ENCODE results near the gene TSR1. TPM values are rescaled to one million over a fixed set of nuclear protein-coding genes. Genes with fewer than 3 reads are reported as not detected.

TSR1 gene
- total RNA-seq, 1 donor from 2014 or later = 49.1 TPM

- TF ChIP-seq CTCF (IDR thresholded peaks at IDR 0.05; ENCODE audit: insufficient read depth, low read length, poor library complexity, severe bottlenecking) = peak; percentile 12
- no peak for DNase-seq (ENCODE audit: low read depth)
- Histone ChIP-seq H3K27me3 (ENCODE audit: control insufficient read depth, insufficient read depth, low read length) (no peaks in the 10 kb centered on the region), H3K4me3 (ENCODE audit: low read depth, low read length) (no peak overlapping the region), H3K36me3 (ENCODE audit: control insufficient read depth, insufficient read depth, low read length) (no peaks in the 10 kb centered on the region)
Observed at GRCh38 chr17:2366747-2367494, 30.7 kb upstream of the TSR1 start.

- Histone ChIP-seq H3K27me3 (ENCODE audit: control insufficient read depth, insufficient read depth, low read length) (no peaks in the 10 kb centered on the region), H3K36me3 (ENCODE audit: control insufficient read depth, insufficient read depth, low read length) (no peaks in the 10 kb centered on the region), H3K4me3 (ENCODE audit: low read depth, low read length) (no peak overlapping the region)
- TF ChIP-seq CTCF (IDR thresholded peaks at IDR 0.05; ENCODE audit: insufficient read depth, low read length, poor library complexity, severe bottlenecking) = no peak
- no peak for DNase-seq (ENCODE audit: low read depth)
Observed at GRCh38 chr17:2365132-2365531, 28.9 kb upstream of the TSR1 start.

- Histone ChIP-seq H3K27me3 (ENCODE audit: control insufficient read depth, insufficient read depth, low read length) (no peaks in the 10 kb centered on the region), H3K36me3 (ENCODE audit: control insufficient read depth, insufficient read depth, low read length) (no peaks in the 10 kb centered on the region), H3K4me3 (ENCODE audit: low read depth, low read length) (no peak overlapping the region)
- TF ChIP-seq CTCF (IDR thresholded peaks at IDR 0.05; ENCODE audit: insufficient read depth, low read length, poor library complexity, severe bottlenecking) = no peak
- no peak for DNase-seq (ENCODE audit: low read depth)
Observed at GRCh38 chr17:2364763-2365116, 28.5 kb upstream of the TSR1 start.

GRCh38 chr17:2363851-2364762 lies 27.9 kb upstream of the TSR1 start:
- Histone ChIP-seq H3K4me3 (ENCODE audit: low read depth, low read length) (no peak overlapping the region), H3K27me3 (ENCODE audit: control insufficient read depth, insufficient read depth, low read length) (no peaks in the 10 kb centered on the region)

GRCh38 chr17:2363318-2363717 lies 27.1 kb upstream of the TSR1 start:
- no peak for DNase-seq (ENCODE audit: low read depth)
- TF ChIP-seq CTCF (IDR thresholded peaks at IDR 0.05; ENCODE audit: insufficient read depth, low read length, poor library complexity, severe bottlenecking) = no peak
- Histone ChIP-seq H3K4me3 (ENCODE audit: low read depth, low read length) (no peak overlapping the region), H3K36me3 (ENCODE audit: control insufficient read depth, insufficient read depth, low read length) (no peaks in the 10 kb centered on the region), H3K27me3 (ENCODE audit: control insufficient read depth, insufficient read depth, low read length) (no peaks in the 10 kb centered on the region)

More at GRCh38 chr17:2363851-2364762, 27.9 kb upstream of the TSR1 start:
- no peak for DNase-seq (ENCODE audit: low read depth)
- H3K36me3 ChIP-seq (ENCODE audit: control insufficient read depth, insufficient read depth, low read length) = no peaks in the 10 kb centered on the region
- TF ChIP-seq CTCF (IDR thresholded peaks at IDR 0.05; ENCODE audit: insufficient read depth, low read length, poor library complexity, severe bottlenecking) = no peak
